Activated CD8-positive, alpha-beta memory T cell treated with anti-CD3 and anti-CD28 coated beads, Interleukin-2, amount 50 U/mL, for 24 hours (primary cell): ENCODE data around the gene KIAA0753.

Experiments used
- DNase-seq: peaks from one replicate; pipeline ENCODE4 v3.0.0-alpha.2; 2020; ENCODE audit errors: extremely low read depth

KIAA0753 gene

GRCh38 chr17:6569370-6570285, 70.9 kb downstream of the KIAA0753 start:
- DNase-seq = no peak

- DNase-seq = no peak
Measured at GRCh38 chr17:6568184-6568758, 72.2 kb downstream of the KIAA0753 start.

- DNase-seq = no peak
Measured at GRCh38 chr17:6567528-6568183, 72.9 kb downstream of the KIAA0753 start.

GRCh38 chr17:6561446-6561845, 79.1 kb downstream of the KIAA0753 start:
- DNase-seq = no peak

GRCh38 chr17:6560496-6560895, 80.0 kb downstream of the KIAA0753 start:
- DNase-seq = no peak

- no peak for DNase-seq
Measured at GRCh38 chr17:6559753-6560215, 80.7 kb downstream of the KIAA0753 start.

GRCh38 chr17:6558932-6559752, 81.4 kb downstream of the KIAA0753 start:
- no peak for DNase-seq

- no peak for DNase-seq
Measured at GRCh38 chr17:6558276-6558675, 82.2 kb downstream of the KIAA0753 start.

- DNase-seq = no peak
Measured at GRCh38 chr17:6557040-6557438, 83.5 kb downstream of the KIAA0753 start.

GRCh38 chr17:6556121-6557039, 84.1 kb downstream of the KIAA0753 start, which contains the start of gene PITPNM3:
Gene PITPNM3, minus strand, starts transcription at chr17:6556555. Its CDS starts 149 bp downstream, at chr17:6556406.
- no peak for DNase-seq

- DNase-seq = no peak
Measured at GRCh38 chr17:6555331-6556120, 85.0 kb downstream of the KIAA0753 start.

GRCh38 chr17:6554871-6555330, 85.6 kb downstream of the KIAA0753 start:
- no peak for DNase-seq

- no peak for DNase-seq
Measured at GRCh38 chr17:6554342-6554741, 86.2 kb downstream of the KIAA0753 start.

GRCh38 chr17:6551869-6552531, 88.5 kb downstream of the KIAA0753 start:
- no peak for DNase-seq

GRCh38 chr17:6551356-6551755, 89.2 kb downstream of the KIAA0753 start:
- DNase-seq = no peak

- DNase-seq = no peak
Measured at GRCh38 chr17:6549384-6550036, 91.0 kb downstream of the KIAA0753 start.

GRCh38 chr17:6548578-6549330, 91.8 kb downstream of the KIAA0753 start:
- no peak for DNase-seq

GRCh38 chr17:6548034-6548433, 92.5 kb downstream of the KIAA0753 start:
- no peak for DNase-seq
